HL-60 (cell line): ENCODE results near the gene SERINC2.
"Not testable (repeated sequence)": the region's sequence is repeated elsewhere in the genome, so short reads cannot be mapped to it uniquely, and the experiment has no call there.

Experiments
- DNase-seq, 2 experiments: peaks; one replicate each; pipeline ENCODE4 v3.0.0-alpha.2; 2010 to 2020; ENCODE audit warnings: low read depth in 1 of 2, low spot score in 1 of 2
- H3K27ac ChIP-seq: fragments of 250-450 bp; sonication (Bioruptor Pico); replicated peaks from 2 replicates; pipeline ENCODE4 v1.5.1; 2020; ENCODE audit warnings: mild to moderate bottlenecking, moderate library complexity
- H3K27me3 ChIP-seq: fragments of 250-450 bp; sonication (Bioruptor Pico); 2 replicates; pipeline ENCODE4 v1.5.1; 2021; ENCODE audit warnings: mild to moderate bottlenecking, moderate library complexity; ENCODE audit not compliant: insufficient read depth, poor library complexity, severe bottlenecking
- H3K4me3 ChIP-seq: replicated peaks from 2 replicates; pipeline ENCODE4 v1.5.1; 2011; ENCODE audit warnings: mild to moderate bottlenecking, control low read depth, low read length; ENCODE audit not compliant: insufficient read depth
- GABPA ChIP-seq: IDR thresholded peaks from 2 replicates; pipeline ENCODE4 v1.6.1; 2012; ENCODE audit warnings: low read depth
- POLR2AphosphoS5 ChIP-seq: IDR thresholded peaks from 2 replicates; pipeline ENCODE4 v1.6.1; 2012; ENCODE audit warnings: low read depth
- REST ChIP-seq: IDR thresholded peaks from 2 replicates; pipeline ENCODE4 v1.6.1; 2012; ENCODE audit warnings: low read depth; ENCODE audit not compliant: insufficient replicate concordance
- SPI1 ChIP-seq: IDR thresholded peaks from 2 replicates; pipeline ENCODE4 v1.6.1; 2012; ENCODE audit warnings: low read depth, mild to moderate bottlenecking, borderline replicate concordance
- TF ChIP-seq, protein P1 (sequence below): IDR thresholded peaks from one replicate; pipeline ENCODE4 v1.5.1; 2011; ENCODE audit warnings: low read length, control low read depth, inconsistent platforms; ENCODE audit not compliant: insufficient read depth

Gene SERINC2

GRCh38 chr1:31476891-31477846, 64.2 kb downstream of the SERINC2 start:
- DNase-seq, result no peak
- no peak overlapping the region for H3K4me3 ChIP-seq
- no peak overlapping the region for H3K27ac ChIP-seq
- no peaks in the 10 kb centered on the region for H3K27me3 ChIP-seq
- TF ChIP-seq GABPA (no peak), POLR2AphosphoS5 (no peak), REST (no peak), SPI1 (no peak)
- TF ChIP-seq, protein P1, sequence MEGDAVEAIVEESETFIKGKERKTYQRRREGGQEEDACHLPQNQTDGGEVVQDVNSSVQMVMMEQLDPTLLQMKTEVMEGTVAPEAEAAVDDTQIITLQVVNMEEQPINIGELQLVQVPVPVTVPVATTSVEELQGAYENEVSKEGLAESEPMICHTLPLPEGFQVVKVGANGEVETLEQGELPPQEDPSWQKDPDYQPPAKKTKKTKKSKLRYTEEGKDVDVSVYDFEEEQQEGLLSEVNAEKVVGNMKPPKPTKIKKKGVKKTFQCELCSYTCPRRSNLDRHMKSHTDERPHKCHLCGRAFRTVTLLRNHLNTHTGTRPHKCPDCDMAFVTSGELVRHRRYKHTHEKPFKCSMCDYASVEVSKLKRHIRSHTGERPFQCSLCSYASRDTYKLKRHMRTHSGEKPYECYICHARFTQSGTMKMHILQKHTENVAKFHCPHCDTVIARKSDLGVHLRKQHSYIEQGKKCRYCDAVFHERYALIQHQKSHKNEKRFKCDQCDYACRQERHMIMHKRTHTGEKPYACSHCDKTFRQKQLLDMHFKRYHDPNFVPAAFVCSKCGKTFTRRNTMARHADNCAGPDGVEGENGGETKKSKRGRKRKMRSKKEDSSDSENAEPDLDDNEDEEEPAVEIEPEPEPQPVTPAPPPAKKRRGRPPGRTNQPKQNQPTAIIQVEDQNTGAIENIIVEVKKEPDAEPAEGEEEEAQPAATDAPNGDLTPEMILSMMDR, result no peak

DNA sequence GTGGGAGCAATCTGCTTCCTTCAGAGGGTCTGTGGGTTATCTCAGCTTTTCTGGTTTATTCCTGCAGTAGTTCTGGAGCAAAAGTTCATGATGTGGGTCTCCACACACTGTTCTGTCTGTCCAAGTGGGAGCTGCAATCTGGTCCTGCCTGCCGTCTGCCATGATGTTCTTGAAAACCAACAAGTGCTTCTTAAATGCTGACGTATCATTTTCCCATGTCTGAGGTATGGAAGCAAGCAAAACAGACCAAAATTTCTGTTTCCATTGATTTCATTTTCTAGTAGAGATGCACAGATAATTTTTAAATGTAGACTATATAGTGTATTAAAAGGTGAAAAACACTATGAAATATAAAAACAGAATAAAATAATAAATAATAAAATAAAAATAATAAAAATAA, 65.2 kb downstream of the SERINC2 start:
- H3K4me3 ChIP-seq, result no peak overlapping the region
- TF ChIP-seq SPI1 (no peak), POLR2AphosphoS5 (no peak), GABPA (no peak), REST (no peak)
- TF ChIP-seq, protein P1, result no peak
- H3K27ac ChIP-seq, result no peak overlapping the region
- no peak for DNase-seq
- no peaks in the 10 kb centered on the region for H3K27me3 ChIP-seq

DNA sequence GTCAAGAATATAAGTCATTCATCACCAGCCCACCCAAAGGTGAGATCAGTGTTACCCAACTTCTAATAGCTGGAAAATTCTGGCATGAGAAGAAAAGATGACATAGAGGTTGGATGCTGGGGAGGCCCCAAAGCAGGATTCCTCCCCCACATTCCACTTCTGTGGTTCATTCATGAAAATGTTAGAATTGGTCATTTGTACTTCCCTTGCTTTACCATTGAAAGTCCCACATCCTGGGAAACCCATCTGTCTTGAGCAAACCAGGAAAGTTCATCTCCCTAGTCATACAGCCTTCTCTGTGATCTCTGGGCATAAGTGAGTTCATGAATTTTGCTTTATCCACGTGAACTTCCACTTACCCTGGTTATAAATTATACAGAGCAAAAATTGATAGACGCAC, 66.8 kb downstream of the SERINC2 start:
- Histone ChIP-seq H3K4me3 (no peak overlapping the region), H3K27ac (no peak overlapping the region), H3K27me3 (no peaks in the 10 kb centered on the region)
- no peak for DNase-seq
- TF ChIP-seq GABPA, result no peak
- no peak for TF ChIP-seq POLR2AphosphoS5
- no peak for TF ChIP-seq REST
- no peak for TF ChIP-seq SPI1
- TF ChIP-seq, protein P1, result no peak

DNA sequence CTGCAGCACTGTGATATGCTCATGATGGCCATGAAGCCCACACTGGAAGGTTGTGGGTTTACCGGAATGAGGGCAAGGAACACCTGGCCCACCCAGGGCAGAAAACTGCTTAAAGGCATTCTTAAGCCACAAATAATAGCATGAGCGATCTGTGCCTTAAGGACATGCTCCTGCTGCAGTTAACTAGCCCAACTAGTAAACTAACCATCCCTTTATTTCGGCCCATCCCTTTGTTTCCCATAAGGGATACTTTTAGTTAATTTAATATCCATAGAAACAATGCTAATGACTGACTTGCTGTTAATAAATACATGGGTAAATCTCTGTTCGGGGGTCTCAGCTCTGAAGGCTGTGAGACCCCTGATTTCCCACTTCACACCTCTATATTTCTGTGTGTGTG, 67.4 kb downstream of the SERINC2 start:
- DNase-seq, result not testable (repeated sequence)

More for the DNA sequence above, 67.4 kb downstream of the SERINC2 start:
- H3K27me3 ChIP-seq, H3K27ac ChIP-seq, H3K4me3 ChIP-seq: not testable (repeated sequence)
